Stimulated activated CD8-positive, alpha-beta memory T cell treated with anti-CD3 and anti-CD28 coated beads, Interleukin-4, amount 100 ng/mL, for 1 hour (primary cell): ENCODE data around the gene MRPL19.

Experiments used
- DNase-seq, 2 donors: peaks; one replicate each; pipeline ENCODE4 v3.0.0-alpha.2; 2020; ENCODE audit warnings: low read depth in 2 of 2, low spot score in 1 of 2

MRPL19 gene

GRCh38 chr2:75616406-75616805, 30.2 kb upstream of the MRPL19 start:
- no peak for DNase-seq

- no peak for DNase-seq
Observed at GRCh38 chr2:75616933-75617332, 29.6 kb upstream of the MRPL19 start.

GRCh38 chr2:75619956-75620740, 26.4 kb upstream of the MRPL19 start:
- no peak for DNase-seq

- DNase-seq, result no peak
Observed at GRCh38 chr2:75621228-75621627, 25.4 kb upstream of the MRPL19 start.

GRCh38 chr2:75622500-75622899, 24.1 kb upstream of the MRPL19 start:
- DNase-seq, result no peak

- DNase-seq, result no peak
Observed at GRCh38 chr2:75622929-75623328, 23.7 kb upstream of the MRPL19 start.

- peak; percentile 10 to 17 for DNase-seq
Observed at GRCh38 chr2:75627902-75628504, 18.6 kb upstream of the MRPL19 start.

GRCh38 chr2:75632091-75632701, 14.4 kb upstream of the MRPL19 start:
- DNase-seq, result no peak

GRCh38 chr2:75632813-75633212, 13.8 kb upstream of the MRPL19 start:
- DNase-seq, result no peak

GRCh38 chr2:75633620-75634019, 13.0 kb upstream of the MRPL19 start:
- DNase-seq, result no peak

- DNase-seq, result no peak
Observed at GRCh38 chr2:75634945-75635344, 11.6 kb upstream of the MRPL19 start.

- no peak for DNase-seq
Observed at GRCh38 chr2:75637568-75637967, 9.0 kb upstream of the MRPL19 start.

GRCh38 chr2:75640621-75641121, 5.9 kb upstream of the MRPL19 start:
- DNase-seq, result peak; percentile 3 to 34

- DNase-seq, result no peak
Observed at GRCh38 chr2:75641587-75641986, 5.0 kb upstream of the MRPL19 start.

GRCh38 chr2:75643980-75644379, 2.6 kb upstream of the MRPL19 start:
- no peak for DNase-seq

GRCh38 chr2:75645643-75646042, 940 bp upstream of the MRPL19 start:
- DNase-seq, result no peak

- no peak for DNase-seq
Observed at GRCh38 chr2:75646090-75646582, 447 bp upstream of the MRPL19 start.

- no peak for DNase-seq
Observed at GRCh38 chr2:75647771-75648170, 1.2 kb downstream of the MRPL19 start.

- no peak for DNase-seq
Observed at GRCh38 chr2:75654012-75654411, 7.4 kb downstream of the MRPL19 start.

- DNase-seq, result no peak
Observed at GRCh38 chr2:75655861-75656260, 9.3 kb downstream of the MRPL19 start.

- no peak for DNase-seq
Observed at GRCh38 chr2:75656563-75656962, 10.0 kb downstream of the MRPL19 start.

GRCh38 chr2:75657798-75658197, 11.2 kb downstream of the MRPL19 start:
- DNase-seq, result no peak
